HCT116 (cell line): ENCODE results near the gene KCNE1. TPM values are rescaled to one million over a fixed set of nuclear protein-coding genes. Genes with fewer than 3 reads are reported as not detected.

Source experiments
- ATAC-seq: fragments of 200-7000 bp; cut with Tn5 transposase; 2 replicates; pipeline ENCODE4 v1.9.1; 2020; ENCODE audit warnings: mild to moderate bottlenecking, moderate library complexity
- BruUV-seq: library from RNA; stranded (reverse); fragments of 400-500 nt; replicated peaks from 2 replicates; lab custom pipeline; 2021; lab: Mats Ljungman, UMichigan
- CTCF ChIA-PET: fragments of 300-600 bp; sonication (Branson Sonifier 250); formaldehyde crosslinking; loops from one replicate; lab custom pipeline; 2021; ENCODE audit warnings: antibody characterized with exemption; lab: Charles Lee
- POLR2A ChIA-PET: fragments of 300-600, 350-600 bp; sonication (Branson Sonifier 250); formaldehyde crosslinking; loops from one replicate; lab custom pipeline; 2021; ENCODE audit warnings: antibody characterized with exemption; lab: Charles Lee
- RAD21 ChIA-PET, 2 experiments: fragments of 300-600 bp; sonication (Branson Sonifier 250); formaldehyde crosslinking; loops; one replicate each; lab custom pipeline; 2023; ENCODE audit warnings: low total read pairs in 2 of 2; ENCODE audit not compliant: uncharacterized antibody in 2 of 2, unreplicated experiment in 2 of 2, low non-redundant PET in 1 of 2; lab: Charles Lee
- DNase-seq: peaks from one replicate; pipeline ENCODE4 v3.0.0-alpha.2; 2010; ENCODE audit warnings: low read depth, low spot score
- H2AFZ ChIP-seq: fragments of 200-600 bp; shearing (Covaris generic), sonication (generic); 2 replicates; pipeline ENCODE4 v1.6.1; 2017; ENCODE audit warnings: low read depth, mixed run types, mixed read lengths, antibody characterized with exemption, low read length; ENCODE audit not compliant: poor library complexity, severe bottlenecking
- H3K27ac ChIP-seq: 2 replicates; pipeline ENCODE4 v1.5.1; 2012; ENCODE audit warnings: low read depth, low read length
- H3K27me3 ChIP-seq: fragments of 200-600 bp; sonication (generic); 2 replicates; pipeline ENCODE4 v1.6.1; 2016; ENCODE audit warnings: mixed run types, low read length, mixed read lengths; ENCODE audit not compliant: insufficient read depth
- H3K36me3 ChIP-seq, 2 experiments: fragments of 200-500 bp in 1 of 2; fragments of 200-600 bp in 1 of 2; sonication (Bioruptor generic) in 1 of 2; sonication (generic) in 1 of 2; 2 replicates each; pipeline versions ENCODE4 v1.5.1 to v1.6.1; 2014 to 2016; ENCODE audit warnings: low read length in 2 of 2, inconsistent platforms in 1 of 2, mixed read lengths in 1 of 2, mixed run types in 1 of 2; ENCODE audit not compliant: insufficient read depth in 2 of 2, control insufficient read depth in 1 of 2
- H3K4me1 ChIP-seq, 2 experiments: fragments of 200-600 bp in 1 of 2; sonication (generic) in 1 of 2; 2 replicates each; pipeline versions ENCODE4 v1.5.1 to v1.6.1; 2012 to 2017; ENCODE audit warnings: low read length in 2 of 2, inconsistent platforms in 1 of 2, mild to moderate bottlenecking in 1 of 2, mixed read lengths in 1 of 2, mixed run types in 1 of 2, moderate library complexity in 1 of 2; ENCODE audit not compliant: insufficient read depth in 2 of 2, control insufficient read depth in 1 of 2
- H3K4me2 ChIP-seq: fragments of 200-600 bp; sonication (generic); 2 replicates; pipeline ENCODE4 v1.6.1; 2017; ENCODE audit warnings: mixed run types, low read length, mixed read lengths
- H3K4me3 ChIP-seq, 2 experiments: fragments of 200-600 bp in 1 of 2; sonication (generic) in 1 of 2; replicated peaks in 1 of 2; 2 replicates each; pipeline ENCODE4 v1.5.1; 2011 to 2016; ENCODE audit warnings: low read length in 2 of 2, control low read depth in 1 of 2, low read depth in 1 of 2, mild to moderate bottlenecking in 1 of 2, mixed read lengths in 1 of 2, mixed run types in 1 of 2
- H3K79me2 ChIP-seq: fragments of 200-600 bp; sonication (generic); 2 replicates; pipeline ENCODE4 v1.6.1; 2017; ENCODE audit warnings: mild to moderate bottlenecking, mixed run types, low read length, moderate library complexity, mixed read lengths; ENCODE audit not compliant: insufficient read depth
- H3K9ac ChIP-seq: fragments of 200-600 bp; sonication (generic); 2 replicates; pipeline ENCODE4 v1.6.1; 2016; ENCODE audit warnings: low read length, mixed read lengths
- H3K9me2 ChIP-seq: fragments of 200-600 bp; sonication (generic), shearing (Covaris generic); 2 replicates; pipeline ENCODE4 v1.6.1; 2017; ENCODE audit warnings: mixed run types, mild to moderate bottlenecking, moderate library complexity; ENCODE audit not compliant: insufficient read depth
- H3K9me3 ChIP-seq, 2 experiments: fragments of 200-500 bp in 1 of 2; fragments of 200-600 bp in 1 of 2; sonication (Bioruptor generic) in 1 of 2; sonication (generic) in 1 of 2; 2 replicates each; pipeline ENCODE4 v1.6.1; 2014 to 2017; ENCODE audit warnings: low read length in 2 of 2, mixed read lengths in 2 of 2, inconsistent platforms in 1 of 2, low read depth in 1 of 2, mild to moderate bottlenecking in 1 of 2, mixed run types in 1 of 2, moderate library complexity in 1 of 2; ENCODE audit not compliant: control insufficient read depth in 1 of 2, insufficient read depth in 1 of 2
- H4K20me1 ChIP-seq: fragments of 200-600 bp; sonication (generic), shearing (Covaris generic); 2 replicates; pipeline ENCODE4 v1.6.1; 2017; ENCODE audit warnings: mixed run types, mild to moderate bottlenecking, moderate library complexity; ENCODE audit not compliant: insufficient read depth
- ATF3 ChIP-seq: IDR thresholded peaks from 2 replicates; pipeline ENCODE4 v1.6.1; 2012
- CEBPB ChIP-seq: IDR thresholded peaks from 2 replicates; pipeline ENCODE4 v1.6.1; 2012; ENCODE audit warnings: low read depth
- EGR1 ChIP-seq: IDR thresholded peaks from 2 replicates; pipeline ENCODE4 v1.6.1; 2012; ENCODE audit warnings: low read depth
- ELF1 ChIP-seq: IDR thresholded peaks from 2 replicates; pipeline ENCODE4 v1.6.1; 2012; ENCODE audit warnings: low read depth, borderline replicate concordance
- EZH2 ChIP-seq: fragments of 200-600 bp; sonication (generic); IDR thresholded peaks from 2 replicates; pipeline ENCODE4 v1.6.1; 2017; ENCODE audit warnings: antibody characterized with exemption, mixed run types
- EZH2phosphoT487 ChIP-seq: fragments of 200-600 bp; IDR thresholded peaks from 2 replicates; pipeline ENCODE4 v1.6.1; 2018; ENCODE audit warnings: antibody characterized with exemption, borderline replicate concordance
- FOSL1 ChIP-seq: IDR thresholded peaks from 2 replicates; pipeline ENCODE4 v1.6.1; 2012; ENCODE audit warnings: low read depth
- JUND ChIP-seq: IDR thresholded peaks from 2 replicates; pipeline ENCODE4 v1.6.1; 2012
- POLR2A ChIP-seq: IDR thresholded peaks from 2 replicates; pipeline ENCODE4 v1.7.0; 2011; ENCODE audit warnings: borderline replicate concordance; ENCODE audit not compliant: insufficient read depth, insufficient read length; ENCODE audit errors: extremely low read depth
- RAD21 ChIP-seq: IDR thresholded peaks from 2 replicates; pipeline ENCODE4 v1.6.1; 2012; ENCODE audit warnings: low read depth, mild to moderate bottlenecking
- SIN3A ChIP-seq: IDR thresholded peaks from 2 replicates; pipeline ENCODE4 v1.6.1; 2012; ENCODE audit warnings: low read depth
- SP1 ChIP-seq: IDR thresholded peaks from 2 replicates; pipeline ENCODE4 v1.6.1; 2012; ENCODE audit warnings: low read depth
- SRF ChIP-seq: IDR thresholded peaks from 2 replicates; pipeline ENCODE4 v1.6.1; 2012; ENCODE audit warnings: low read depth
- TCF7L2 ChIP-seq: IDR thresholded peaks from 2 replicates; pipeline ENCODE4 v1.7.0; 2011; ENCODE audit warnings: borderline replicate concordance, inconsistent platforms; ENCODE audit not compliant: insufficient read depth, insufficient read length; ENCODE audit errors: extremely low read depth
- YY1 ChIP-seq: IDR thresholded peaks from 2 replicates; pipeline ENCODE4 v1.6.1; 2011; ENCODE audit warnings: low read length, low read depth, moderate library complexity, mild to moderate bottlenecking; ENCODE audit not compliant: insufficient replicate concordance; ENCODE audit errors: extremely low read depth
- ZNF274 ChIP-seq: fragments of 200-500 bp; sonication (Bioruptor generic); IDR thresholded peaks from 2 replicates; pipeline ENCODE4 v1.6.1; 2014; ENCODE audit warnings: mild to moderate bottlenecking, low read depth, low read length, inconsistent platforms
- intact Hi-C: fragments of 100-400 bp; cut with micrococcal nuclease; formaldehyde crosslinking; loops from 2 replicates; pipeline ENCODE4 v1.10.0; 2022
- total RNA-seq: library from RNA; stranded (reverse); gene quantifications from one replicate; pipeline ENCODE4 v1.2.1, GENCODE V29; 2021; ENCODE audit not compliant: unreplicated experiment
- TF ChIP-seq, protein P1 (sequence below), 3 experiments: fragments of 200-600 bp in 1 of 3; sonication (generic) in 1 of 3; IDR thresholded peaks in 2 of 3; conservative IDR thresholded peaks in 1 of 3; 2 replicates each; pipeline ENCODE4 v1.5.1; 2012 to 2017; ENCODE audit warnings: low read depth in 2 of 3, low read length in 2 of 3, antibody characterized with exemption in 1 of 3, borderline replicate concordance in 1 of 3, control low read depth in 1 of 3, mild to moderate bottlenecking in 1 of 3, mixed read lengths in 1 of 3, mixed run types in 1 of 3, moderate library complexity in 1 of 3; ENCODE audit not compliant: insufficient read depth in 1 of 3
- TF ChIP-seq, protein P2 (sequence below): IDR thresholded peaks from 2 replicates; pipeline ENCODE4 v1.6.1; 2011; ENCODE audit warnings: mild to moderate bottlenecking, low read length, moderate library complexity; ENCODE audit not compliant: insufficient replicate concordance; ENCODE audit errors: extremely low read depth

Gene KCNE1
- total RNA-seq, 1 experiment from 2014 or later = not detected

- no peaks in the 10 kb centered on the region for H3K9me2 ChIP-seq
- no peak for ATAC-seq
- H3K79me2 ChIP-seq = no peaks in the 10 kb centered on the region
- no peaks in the 10 kb centered on the region for H4K20me1 ChIP-seq
- H3K9me3 ChIP-seq = no peaks in the 10 kb centered on the region
- TF ChIP-seq SP1 (no peak), YY1 (no peak)
- TF ChIP-seq, all 23 proteins: peak for 0
- H3K4me1 ChIP-seq = peaks cover 10 to 23% of the 10 kb centered on the region in 2 experiments
- intact Hi-C loops = no loop called here
- ChIA-PET RAD21 (no interaction called here), POLR2A (no interaction called here), CTCF (no interaction called here)
- no peak overlapping the region for H3K27ac ChIP-seq
- no peak overlapping the region for H3K4me3 ChIP-seq
- no peak overlapping the region for H3K9ac ChIP-seq
- H3K27me3 ChIP-seq = no peaks in the 10 kb centered on the region
- H3K4me2 ChIP-seq = no peak overlapping the region
- H3K36me3 ChIP-seq = no peaks in the 10 kb centered on the region
- no TSS peak for BruUV-seq
- no peak for DNase-seq
- H2AFZ ChIP-seq = no peak overlapping the region
These were observed 18.3 kb upstream of the KCNE1 start for GRCh38 chr21:34530261-34530660.

- intact Hi-C loops = no loop called here
- no peaks in the 10 kb centered on the region for H3K9me3 ChIP-seq
- no peak for TF ChIP-seq POLR2A
- no peak for TF ChIP-seq ATF3
- TF ChIP-seq, protein P1, sequence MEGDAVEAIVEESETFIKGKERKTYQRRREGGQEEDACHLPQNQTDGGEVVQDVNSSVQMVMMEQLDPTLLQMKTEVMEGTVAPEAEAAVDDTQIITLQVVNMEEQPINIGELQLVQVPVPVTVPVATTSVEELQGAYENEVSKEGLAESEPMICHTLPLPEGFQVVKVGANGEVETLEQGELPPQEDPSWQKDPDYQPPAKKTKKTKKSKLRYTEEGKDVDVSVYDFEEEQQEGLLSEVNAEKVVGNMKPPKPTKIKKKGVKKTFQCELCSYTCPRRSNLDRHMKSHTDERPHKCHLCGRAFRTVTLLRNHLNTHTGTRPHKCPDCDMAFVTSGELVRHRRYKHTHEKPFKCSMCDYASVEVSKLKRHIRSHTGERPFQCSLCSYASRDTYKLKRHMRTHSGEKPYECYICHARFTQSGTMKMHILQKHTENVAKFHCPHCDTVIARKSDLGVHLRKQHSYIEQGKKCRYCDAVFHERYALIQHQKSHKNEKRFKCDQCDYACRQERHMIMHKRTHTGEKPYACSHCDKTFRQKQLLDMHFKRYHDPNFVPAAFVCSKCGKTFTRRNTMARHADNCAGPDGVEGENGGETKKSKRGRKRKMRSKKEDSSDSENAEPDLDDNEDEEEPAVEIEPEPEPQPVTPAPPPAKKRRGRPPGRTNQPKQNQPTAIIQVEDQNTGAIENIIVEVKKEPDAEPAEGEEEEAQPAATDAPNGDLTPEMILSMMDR (IDR thresholded peaks at IDR 0.05 in 2 of 3, conservative IDR thresholded peaks at IDR 0.05 in 1 of 3; ENCODE audit: borderline replicate concordance in 1 of 3, insufficient read depth in 1 of 3, low read depth in 2 of 3, low read length in 2 of 3) = no peak
- no peak for TF ChIP-seq TCF7L2
- TF ChIP-seq YY1 = no peak
- no peak for TF ChIP-seq EZH2phosphoT487
- TF ChIP-seq FOSL1 = no peak
- no peak for TF ChIP-seq ELF1
- no peak for TF ChIP-seq SP1
- TF ChIP-seq, protein P2, sequence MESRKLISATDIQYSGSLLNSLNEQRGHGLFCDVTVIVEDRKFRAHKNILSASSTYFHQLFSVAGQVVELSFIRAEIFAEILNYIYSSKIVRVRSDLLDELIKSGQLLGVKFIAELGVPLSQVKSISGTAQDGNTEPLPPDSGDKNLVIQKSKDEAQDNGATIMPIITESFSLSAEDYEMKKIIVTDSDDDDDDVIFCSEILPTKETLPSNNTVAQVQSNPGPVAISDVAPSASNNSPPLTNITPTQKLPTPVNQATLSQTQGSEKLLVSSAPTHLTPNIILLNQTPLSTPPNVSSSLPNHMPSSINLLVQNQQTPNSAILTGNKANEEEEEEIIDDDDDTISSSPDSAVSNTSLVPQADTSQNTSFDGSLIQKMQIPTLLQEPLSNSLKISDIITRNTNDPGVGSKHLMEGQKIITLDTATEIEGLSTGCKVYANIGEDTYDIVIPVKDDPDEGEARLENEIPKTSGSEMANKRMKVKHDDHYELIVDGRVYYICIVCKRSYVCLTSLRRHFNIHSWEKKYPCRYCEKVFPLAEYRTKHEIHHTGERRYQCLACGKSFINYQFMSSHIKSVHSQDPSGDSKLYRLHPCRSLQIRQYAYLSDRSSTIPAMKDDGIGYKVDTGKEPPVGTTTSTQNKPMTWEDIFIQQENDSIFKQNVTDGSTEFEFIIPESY = no peak
- TF ChIP-seq JUND = no peak
- no peak for TF ChIP-seq SRF
- no peak for TF ChIP-seq CEBPB
- TF ChIP-seq SIN3A = no peak
- TF ChIP-seq EZH2 = no peak
- no peak for TF ChIP-seq ZNF274
- no peak for TF ChIP-seq EGR1
- TF ChIP-seq RAD21 = no peak
- TF ChIP-seq, all 23 proteins: peak for 0
- ChIA-PET RAD21 (no interaction called here), CTCF (no interaction called here), POLR2A (no interaction called here)
- no TSS peak for BruUV-seq
- no peak overlapping the region for H3K4me3 ChIP-seq
- peaks cover 10 to 26% of the 10 kb centered on the region in 2 experiments for H3K4me1 ChIP-seq
- DNase-seq (no peak), ATAC-seq (no peak)
- H3K9me2 ChIP-seq = no peaks in the 10 kb centered on the region
- no peak overlapping the region for H3K4me2 ChIP-seq
- no peak overlapping the region for H3K27ac ChIP-seq
- H3K36me3 ChIP-seq = no peaks in the 10 kb centered on the region
- H3K79me2 ChIP-seq = no peaks in the 10 kb centered on the region
- no peaks in the 10 kb centered on the region for H4K20me1 ChIP-seq
- no peak overlapping the region for H3K9ac ChIP-seq
- H2AFZ ChIP-seq = no peak overlapping the region
- H3K27me3 ChIP-seq = no peaks in the 10 kb centered on the region
These were observed 16.1 kb upstream of the KCNE1 start for GRCh38 chr21:34528131-34528561.
